Spleen (tissue), 7 donors: ENCODE measurements around the gene NKAIN2.

ENCODE experiments used
- POLR2A ChIP-seq, 3 donors: fragments of 450-650 bp; IDR thresholded peaks; one replicate each; pipeline ENCODE4 v1.5.1; 2017; ENCODE audit warnings: antibody characterized with exemption in 3 of 3, mild to moderate bottlenecking in 1 of 3
- TF ChIP-seq, protein P1 (sequence below), 11 experiments: fragments of 200-600 bp in 7 of 11; fragments of 450-650 bp in 4 of 11; sonication (generic) in 4 of 11; IDR thresholded peaks in 8 of 11; conservative IDR thresholded peaks in 3 of 11; 1 replicate in 7 of 11; 2 replicates in 4 of 11; pipeline versions ENCODE4 v1.4.0 to v1.8.0; 2016 to 2021; ENCODE audit warnings: antibody characterized with exemption in 11 of 11, inconsistent platforms in 4 of 11, mild to moderate bottlenecking in 1 of 11
- donor health status: DM: no; HTN: no; CAD: no; lungs with moderate emphysema.
- donor health status: DM: no; HTN: no; CAD: no.
- donor health status: DM: no; HTN: no; CAD: no.

DNA sequence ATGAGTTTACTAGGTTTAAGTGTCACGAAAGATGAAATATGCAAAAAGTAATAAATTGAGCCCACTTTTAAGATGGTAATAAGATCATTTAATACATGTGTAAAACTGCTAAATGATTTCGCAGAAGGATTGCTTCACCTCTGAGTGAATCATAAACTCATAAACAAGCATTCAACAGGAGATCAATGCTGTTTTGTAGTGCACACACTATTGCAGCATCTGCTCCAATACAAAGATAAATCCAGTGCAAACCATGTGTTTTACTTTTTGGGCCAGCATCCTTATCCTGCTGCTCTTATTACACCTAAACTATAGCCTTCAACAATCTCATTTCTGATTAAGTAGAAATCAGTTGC lies 400.1 kb downstream of the NKAIN2 start:
- no peak for TF ChIP-seq POLR2A (IDR thresholded peaks at IDR 0.05)
- TF ChIP-seq, protein P1, sequence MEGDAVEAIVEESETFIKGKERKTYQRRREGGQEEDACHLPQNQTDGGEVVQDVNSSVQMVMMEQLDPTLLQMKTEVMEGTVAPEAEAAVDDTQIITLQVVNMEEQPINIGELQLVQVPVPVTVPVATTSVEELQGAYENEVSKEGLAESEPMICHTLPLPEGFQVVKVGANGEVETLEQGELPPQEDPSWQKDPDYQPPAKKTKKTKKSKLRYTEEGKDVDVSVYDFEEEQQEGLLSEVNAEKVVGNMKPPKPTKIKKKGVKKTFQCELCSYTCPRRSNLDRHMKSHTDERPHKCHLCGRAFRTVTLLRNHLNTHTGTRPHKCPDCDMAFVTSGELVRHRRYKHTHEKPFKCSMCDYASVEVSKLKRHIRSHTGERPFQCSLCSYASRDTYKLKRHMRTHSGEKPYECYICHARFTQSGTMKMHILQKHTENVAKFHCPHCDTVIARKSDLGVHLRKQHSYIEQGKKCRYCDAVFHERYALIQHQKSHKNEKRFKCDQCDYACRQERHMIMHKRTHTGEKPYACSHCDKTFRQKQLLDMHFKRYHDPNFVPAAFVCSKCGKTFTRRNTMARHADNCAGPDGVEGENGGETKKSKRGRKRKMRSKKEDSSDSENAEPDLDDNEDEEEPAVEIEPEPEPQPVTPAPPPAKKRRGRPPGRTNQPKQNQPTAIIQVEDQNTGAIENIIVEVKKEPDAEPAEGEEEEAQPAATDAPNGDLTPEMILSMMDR (IDR thresholded peaks at IDR 0.05 in 8 of 11, conservative IDR thresholded peaks at IDR 0.05 in 3 of 11) = no peak
